ENCODE results near the gene HEMK1.

- TF ChIP-seq CTCF (IDR thresholded peaks at IDR 0.05): no peak
- no peak for TF ChIP-seq POLR2A (IDR thresholded peaks at IDR 0.05)
Measured at GRCh38 chr3:50585919-50586762, 16.8 kb downstream of the HEMK1 start.

Data from esophagus squamous epithelium (tissue), 4 donors.